Measurements from ENCODE around the gene CLMP.

DNA sequence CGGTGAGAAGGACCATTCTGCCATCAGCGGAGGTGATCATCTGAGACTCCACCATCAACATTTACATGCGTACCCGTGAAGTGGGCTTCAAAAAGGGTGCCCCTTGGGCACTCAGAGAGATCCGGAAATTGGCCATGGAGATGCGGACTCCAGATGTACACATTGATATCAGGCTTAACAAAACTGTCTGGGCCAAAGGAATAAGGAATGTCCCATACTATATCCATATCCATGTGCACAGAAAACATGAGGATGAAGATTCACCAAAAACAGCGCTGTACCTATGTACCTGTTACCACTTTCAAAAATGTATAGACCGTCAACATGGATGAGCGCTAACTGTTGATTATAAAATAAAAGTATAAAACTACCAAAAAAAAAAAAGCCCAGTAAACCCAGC is 143.9 kb downstream of the CLMP start:
- TF ChIP-seq CTCF (optimal IDR thresholded peaks at IDR 0.05 in 1 of 3, IDR thresholded peaks at IDR 0.05 in 1 of 3, conservative IDR thresholded peaks at IDR 0.05 in 1 of 3; ENCODE audit: extremely low read depth in 1 of 3, insufficient read depth in 2 of 3, low read length in 3 of 3) (no peak), EZH2 (IDR thresholded peaks at IDR 0.05; ENCODE audit: low read length) (no peak)

All from keratinocyte (primary cell).